IPS-18c (cell line): ENCODE results near the gene ATXN10.

Experiments
- H3K4me3 ChIP-seq: 2 replicates; pipeline ENCODE4 v1.7.0; 2013; ENCODE audit warnings: low read depth, mild to moderate bottlenecking, low read length, moderate library complexity; ENCODE audit not compliant: insufficient read depth
- H3K9me3 ChIP-seq: one replicate; pipeline ENCODE4 v1.6.1; 2013; ENCODE audit warnings: mild to moderate bottlenecking, low read length, moderate library complexity; ENCODE audit not compliant: control insufficient read depth, insufficient read depth

Gene ATXN10

GRCh38 chr22:45722006-45722405, 50.4 kb downstream of the ATXN10 start:
- H3K4me3 ChIP-seq, result no peak overlapping the region
- no peaks in the 10 kb centered on the region for H3K9me3 ChIP-seq

GRCh38 chr22:45726081-45726480, 54.4 kb downstream of the ATXN10 start:
- no peaks in the 10 kb centered on the region for H3K9me3 ChIP-seq
- H3K4me3 ChIP-seq, result no peak overlapping the region

- Histone ChIP-seq H3K4me3 (no peak overlapping the region), H3K9me3 (no peaks in the 10 kb centered on the region)
Observed at GRCh38 chr22:45731041-45731797, 59.6 kb downstream of the ATXN10 start.

- no peak overlapping the region for H3K4me3 ChIP-seq
- H3K9me3 ChIP-seq, result no peaks in the 10 kb centered on the region
Observed at GRCh38 chr22:45731798-45732495, 60.3 kb downstream of the ATXN10 start.

- Histone ChIP-seq H3K9me3 (no peaks in the 10 kb centered on the region), H3K4me3 (no peak overlapping the region)
Observed at GRCh38 chr22:45735273-45735672, 63.6 kb downstream of the ATXN10 start.

- no peaks in the 10 kb centered on the region for H3K9me3 ChIP-seq
- no peak overlapping the region for H3K4me3 ChIP-seq
Observed at GRCh38 chr22:45738206-45738605, 66.6 kb downstream of the ATXN10 start.

- H3K4me3 ChIP-seq, result no peak overlapping the region
- no peaks in the 10 kb centered on the region for H3K9me3 ChIP-seq
Observed at GRCh38 chr22:45740236-45740635, 68.6 kb downstream of the ATXN10 start.

GRCh38 chr22:45742866-45743450, 71.3 kb downstream of the ATXN10 start:
- H3K9me3 ChIP-seq, result no peaks in the 10 kb centered on the region
- no peak overlapping the region for H3K4me3 ChIP-seq

GRCh38 chr22:45743687-45744086, 72.1 kb downstream of the ATXN10 start:
- H3K4me3 ChIP-seq, result no peak overlapping the region

GRCh38 chr22:45744442-45744841, 72.8 kb downstream of the ATXN10 start:
- peaks cover under 1% of the 10 kb centered on the region for H3K9me3 ChIP-seq
- no peak overlapping the region for H3K4me3 ChIP-seq

More at GRCh38 chr22:45743687-45744086, 72.1 kb downstream of the ATXN10 start:
- H3K9me3 ChIP-seq, result no peaks in the 10 kb centered on the region

GRCh38 chr22:45750626-45751025, 79.0 kb downstream of the ATXN10 start:
- H3K4me3 ChIP-seq, result no peak overlapping the region
- peaks cover 2% of the 10 kb centered on the region for H3K9me3 ChIP-seq

GRCh38 chr22:45752036-45752435, 80.4 kb downstream of the ATXN10 start:
- Histone ChIP-seq H3K9me3 (peaks cover 2% of the 10 kb centered on the region), H3K4me3 (no peak overlapping the region)

GRCh38 chr22:45754822-45755221, 83.2 kb downstream of the ATXN10 start:
- no peak overlapping the region for H3K4me3 ChIP-seq
- no peaks in the 10 kb centered on the region for H3K9me3 ChIP-seq

GRCh38 chr22:45756558-45756957, 84.9 kb downstream of the ATXN10 start:
- Histone ChIP-seq H3K4me3 (no peak overlapping the region), H3K9me3 (no peaks in the 10 kb centered on the region)

- Histone ChIP-seq H3K4me3 (no peak overlapping the region), H3K9me3 (no peaks in the 10 kb centered on the region)
Observed at GRCh38 chr22:45757068-45757467, 85.4 kb downstream of the ATXN10 start.

GRCh38 chr22:45757936-45758335, 86.3 kb downstream of the ATXN10 start:
- no peak overlapping the region for H3K4me3 ChIP-seq
- H3K9me3 ChIP-seq, result no peaks in the 10 kb centered on the region

GRCh38 chr22:45758603-45759002, 87.0 kb downstream of the ATXN10 start:
- no peak overlapping the region; the same call in 1 of the 2 replicates for H3K4me3 ChIP-seq
- no peaks in the 10 kb centered on the region for H3K9me3 ChIP-seq

GRCh38 chr22:45760682-45761081, 89.0 kb downstream of the ATXN10 start:
- no peak overlapping the region for H3K4me3 ChIP-seq
- H3K9me3 ChIP-seq, result no peaks in the 10 kb centered on the region
